K562 (cell line): ENCODE data around the gene SAMD4A. TPM values are rescaled to one million over a fixed set of nuclear protein-coding genes. Genes with fewer than 3 reads are reported as not detected.

Experiments
- ATAC-seq: fragments of 200-7000 bp; cut with Tn5 transposase; 3 replicates; pipeline ENCODE4 v1.9.1; 2020; ENCODE audit warnings: moderate library complexity
- BruUV-seq: library from RNA; stranded (reverse); fragments of 400-500 nt; replicated peaks from 2 replicates; lab custom pipeline; 2021; lab: Mats Ljungman, UMichigan
- CTCF ChIA-PET: fragments of 300-600 bp; formaldehyde crosslinking; extraction: SDS; loops from one replicate; lab custom pipeline; 2021; ENCODE audit warnings: low intra/inter-chr PET ratio; lab: Yijun Ruan, JAX
- POLR2A ChIA-PET: fragments of 300-600, 350-650 bp; sonication (Branson Sonifier 250); formaldehyde crosslinking; extraction: SDS; loops from one replicate; lab custom pipeline; 2021; ENCODE audit warnings: antibody characterized with exemption, inconsistent platforms; lab: Yijun Ruan, JAX
- DNase-seq, 4 experiments: peaks; one replicate each; pipeline versions ENCODE4 v3.0.0 to v3.0.0-alpha.2; 2011 to 2018; ENCODE audit warnings: low spot score in 3 of 4, mixed read lengths in 3 of 4; ENCODE audit errors: extremely low read depth in 1 of 4
- FAIRE-seq: peaks from 2 replicates; lab custom pipeline; 2011; peaks lifted over from hg19 to GRCh38; lab: Jason Lieb, UNC
- H2AFZ ChIP-seq: 2 replicates; pipeline ENCODE4 v1.6.0; 2011; ENCODE audit warnings: low read depth, low read length, control low read depth, inconsistent platforms
- H3K27ac ChIP-seq: fragments of 200-600 bp; 3 replicates; pipeline ENCODE4 v1.8.0; 2011; ENCODE audit warnings: low read depth, mild to moderate bottlenecking, control low read depth, inconsistent platforms, low read length, moderate library complexity, mixed read lengths; ENCODE audit errors: extremely low read depth
- H3K27me3 ChIP-seq, 2 experiments: fragments of 300-600 bp in 1 of 2; 2 replicates in 1 of 2; 3 replicates in 1 of 2; pipeline versions ENCODE4 v1.6.0 to v1.8.0; 2011; ENCODE audit warnings: inconsistent platforms in 2 of 2, low read length in 2 of 2, mild to moderate bottlenecking in 1 of 2, mixed read lengths in 1 of 2, moderate library complexity in 1 of 2; ENCODE audit not compliant: control insufficient read depth in 2 of 2, insufficient read depth in 2 of 2
- H3K36me3 ChIP-seq: fragments of 300-600 bp; 3 replicates; pipeline ENCODE4 v1.8.0; 2011; ENCODE audit warnings: mild to moderate bottlenecking, low read length, inconsistent platforms; ENCODE audit not compliant: control insufficient read depth, insufficient read depth
- H3K4me1 ChIP-seq, 2 experiments: fragments of 200-600 bp in 1 of 2; replicated peaks in 1 of 2; 2 replicates in 1 of 2; 3 replicates in 1 of 2; pipeline versions ENCODE4 v1.5.1 to v1.8.0; 2011; ENCODE audit warnings: inconsistent platforms in 2 of 2, low read length in 2 of 2, mild to moderate bottlenecking in 1 of 2, mixed read lengths in 1 of 2, moderate library complexity in 1 of 2; ENCODE audit not compliant: control insufficient read depth in 2 of 2, insufficient read depth in 2 of 2
- H3K4me2 ChIP-seq: 2 replicates; pipeline ENCODE4 v1.6.1; 2011; ENCODE audit warnings: low read length, control low read depth, inconsistent platforms, mixed read lengths; ENCODE audit not compliant: insufficient read depth
- H3K4me3 ChIP-seq: fragments of 200-600 bp; sonication (generic), shearing (Covaris generic); 2 replicates; pipeline ENCODE4 v1.5.1; 2016; ENCODE audit warnings: control low read depth, inconsistent platforms
- H3K79me2 ChIP-seq: fragments of 200-600 bp; 3 replicates; pipeline ENCODE4 v1.8.0; 2011; ENCODE audit warnings: low read length, inconsistent platforms; ENCODE audit not compliant: control insufficient read depth, insufficient read depth
- H3K9ac ChIP-seq, 2 experiments: 2 replicates each; pipeline versions ENCODE4 v1.6.0 to v1.6.1; 2011; ENCODE audit warnings: low read depth in 2 of 2, low read length in 2 of 2, control low read depth in 1 of 2, inconsistent platforms in 1 of 2, mild to moderate bottlenecking in 1 of 2, mixed read lengths in 1 of 2; ENCODE audit not compliant: insufficient read depth in 1 of 2
- H3K9me1 ChIP-seq: one replicate; pipeline ENCODE4 v1.6.0; 2011; ENCODE audit warnings: inconsistent platforms, mild to moderate bottlenecking, low read length, moderate library complexity; ENCODE audit not compliant: control insufficient read depth, insufficient read depth
- H3K9me3 ChIP-seq: replicated peaks from 2 replicates; pipeline ENCODE4 v1.5.1; 2011; ENCODE audit warnings: low read depth, low read length, inconsistent platforms; ENCODE audit not compliant: control insufficient read depth, insufficient read depth
- H4K20me1 ChIP-seq: replicated peaks from 2 replicates; pipeline ENCODE4 v1.6.1; 2011; ENCODE audit warnings: low read length, inconsistent platforms, mixed read lengths; ENCODE audit not compliant: control insufficient read depth, insufficient read depth
- BCOR ChIP-seq: fragments of 450-650 bp; IDR thresholded peaks from 2 replicates; pipeline ENCODE4 v1.6.1; 2016
- CHD4 ChIP-seq: fragments of 200-600 bp; sonication (generic); IDR thresholded peaks from 3 replicates; pipeline ENCODE4 v1.6.1; 2012; ENCODE audit warnings: low read depth, mild to moderate bottlenecking, mixed read lengths, low read length, inconsistent platforms; ENCODE audit not compliant: insufficient read depth, insufficient replicate concordance, poor library complexity, severe bottlenecking
- FOSL1 ChIP-seq: fragments of 200-800 bp; sonication (Bioruptor generic); conservative IDR thresholded peaks from 2 replicates; pipeline ENCODE4 v1.6.1; 2016; ENCODE audit warnings: missing genetic modification characterization, missing compliant biosample characterization
- FOXK2 ChIP-seq, 2 experiments: fragments of 450-650 bp; IDR thresholded peaks in 1 of 2; conservative IDR thresholded peaks in 1 of 2; 2 replicates each; pipeline ENCODE4 v1.6.1; 2016; ENCODE audit warnings: low read depth in 2 of 2, mild to moderate bottlenecking in 1 of 2
- GTF2F1 ChIP-seq: IDR thresholded peaks from 2 replicates; pipeline ENCODE4 v1.6.1; 2011; ENCODE audit warnings: low read depth, low read length, improper control_type of control experiment
- HIVEP1 ChIP-seq: fragments of 250-450 bp; sonication (Bioruptor Pico); IDR thresholded peaks from 2 replicates; pipeline ENCODE4 v1.4.0; 2020; ENCODE audit warnings: mild to moderate bottlenecking
- MECOM ChIP-seq: fragments of 250-450 bp; sonication (Bioruptor Pico); IDR thresholded peaks from 2 replicates; pipeline ENCODE4 v1.8.0; 2022; ENCODE audit warnings: inconsistent platforms
- NUFIP1 ChIP-seq: fragments of 450-650 bp; IDR thresholded peaks from 2 replicates; pipeline ENCODE4 v1.6.1; 2018; ENCODE audit not compliant: partially characterized antibody
- PCBP2 ChIP-seq: fragments of 200-400 bp; formaldehyde crosslinking; IDR thresholded peaks from 2 replicates; pipeline ENCODE4 v1.6.1; 2018; ENCODE audit warnings: low read length, low read depth, mild to moderate bottlenecking, moderate library complexity; ENCODE audit not compliant: poor library complexity, severe bottlenecking
- PRDM10 ChIP-seq: fragments of 450-650 bp; IDR thresholded peaks from 2 replicates; pipeline ENCODE4 v1.6.1; 2018; ENCODE audit not compliant: partially characterized antibody
- SNRNP70 ChIP-seq: fragments of 200-400 bp; formaldehyde crosslinking; optimal IDR thresholded peaks from 2 replicates; pipeline ENCODE3; 2017; ENCODE audit warnings: low read depth, low read length
- TSC22D4 ChIP-seq: fragments of 450-650 bp; IDR thresholded peaks from 2 replicates; pipeline ENCODE4 v1.6.1; 2016; ENCODE audit warnings: missing genetic modification characterization, missing biosample characterization, control low read depth
- ZNF639 ChIP-seq, 2 experiments: fragments of 200-800 bp in 1 of 2; sonication (Bioruptor generic) in 1 of 2; sonication (generic) in 1 of 2; formaldehyde crosslinking in 1 of 2; IDR thresholded peaks in 1 of 2; conservative IDR thresholded peaks in 1 of 2; 2 replicates each; pipeline versions ENCODE4 v1.5.0 to v1.6.1; 2016 to 2020; ENCODE audit warnings: missing compliant biosample characterization in 1 of 2, missing genetic modification characterization in 1 of 2, missing genetic modification reagents in 1 of 2
- ZNF668 ChIP-seq: fragments of 250-450 bp; sonication (Bioruptor Pico); IDR thresholded peaks from 2 replicates; pipeline ENCODE4 v1.8.0; 2022; ENCODE audit warnings: mild to moderate bottlenecking, inconsistent platforms
- ZNF699 ChIP-seq: fragments of 250-450 bp; sonication (Bioruptor Pico); IDR thresholded peaks from 2 replicates; pipeline ENCODE4 v1.8.0; 2021; ENCODE audit warnings: mild to moderate bottlenecking, moderate library complexity; ENCODE audit not compliant: insufficient replicate concordance
- ZNF717 ChIP-seq: fragments of 250-450 bp; sonication (Bioruptor Pico); IDR thresholded peaks from 2 replicates; pipeline ENCODE4 v1.5.0; 2021
- ZNF764 ChIP-seq: fragments of 250-450 bp; sonication (Bioruptor Pico); IDR thresholded peaks from 2 replicates; pipeline ENCODE4 v1.4.0; 2020; ENCODE audit warnings: low read depth, mild to moderate bottlenecking, moderate library complexity
- WGBS: fragments of 100-300 bp; shearing (Covaris generic); methylation state at CpG from one replicate; pipeline ENCODE4 v1.1.6; 2016; ENCODE audit warnings: low coverage, mixed read lengths; ENCODE audit not compliant: insufficient coverage; ENCODE audit errors: missing lambda C conversion rate; 5-methylcytosine and 5-hydroxymethylcytosine counted together
- in situ Hi-C: fragments of 300-500 bp; cut with MboI; formaldehyde crosslinking; loops from 4 replicates; pipeline ENCODE4 v1.15.0; 2018; ENCODE audit warnings: inconsistent platforms, mixed read lengths
- intact Hi-C: fragments of 100-400 bp; cut with micrococcal nuclease; formaldehyde crosslinking; loops from 2 replicates; pipeline ENCODE4 v1.14.2; 2022
- polyA plus RNA-seq, 8 experiments: library from polyadenylated mRNA; depleted of rRNA in 4 of 8; stranded (reverse) in 5 of 8; unstranded in 3 of 8; fragments of >200 nt; fragmentation: Nextera tagmentation in 2 of 8; fragmentation: Illumina TruSeq in 1 of 8; extraction: Ambion mirVana in 2 of 8; extraction: Trizol in 1 of 8; gene quantifications; 2 replicates each; pipeline versions ENCODE4 v1.2.1 to v1.2.3, GENCODE V29; 2011 to 2014; ENCODE audit warnings: inconsistent platforms in 1 of 8, missing spikeins in 1 of 8
- total RNA-seq, 7 experiments: library from RNA; depleted of rRNA in 6 of 7; stranded (reverse); fragments of >200 nt in 6 of 7; fragmentation: Illumina TruSeq in 2 of 7; extraction: Trizol in 2 of 7; gene quantifications; 2 replicates each; pipeline versions ENCODE4 v1.2.1 to v1.2.3, GENCODE V29; 2011 to 2021; ENCODE audit warnings: low replicate concordance in 1 of 7

Gene SAMD4A
- total and polyA plus RNA-seq, 9 of the 15 experiments (the other 6 are each of a cell fraction or from before 2014, with no cell fraction given) = 0.66 to 6.8 (median 3.3) TPM

GRCh38 chr14:54650331-54650958 lies 83.5 kb downstream of the SAMD4A start (continued):
- TF ChIP-seq PRDM10 = peak; percentile 51

GRCh38 chr14:54650959-54651351 lies 84.0 kb downstream of the SAMD4A start:
- ATAC-seq = no peak
- WGBS = 45% methylated on average over 4 of the region's 5 CpGs
- POLR2A ChIA-PET = no interaction called here
- no peak for TF ChIP-seq PCBP2
- TF ChIP-seq HIVEP1 (CRISPR knock-in tag) = no peak
- TF ChIP-seq ZNF764 = no peak
- TF ChIP-seq TSC22D4 = no peak
- no peak for TF ChIP-seq ZNF717 (CRISPR knock-in tag)
- no peak for TF ChIP-seq BCOR
- TF ChIP-seq ZNF639 (CRISPR knock-in tag; conservative IDR thresholded peaks at IDR 0.05 in 1 of 2, IDR thresholded peaks at IDR 0.05 in 1 of 2) = no peak
- TF ChIP-seq ZNF668 (CRISPR knock-in tag) = no peak
- no peak for TF ChIP-seq GTF2F1
- no peak for TF ChIP-seq MECOM
- no peak for TF ChIP-seq FOSL1
- TF ChIP-seq CHD4 = no peak
- TF ChIP-seq NUFIP1 = no peak
- no peak for TF ChIP-seq ZNF699
- no peak for TF ChIP-seq SNRNP70
- no peak for TF ChIP-seq FOXK2 (conservative IDR thresholded peaks at IDR 0.05 in 1 of 2, IDR thresholded peaks at IDR 0.05 in 1 of 2; ENCODE audit: low read depth in 2 of 2)

More at GRCh38 chr14:54650959-54651351, 84.0 kb downstream of the SAMD4A start:
- no peaks in the 10 kb centered on the region for H3K36me3 ChIP-seq
- intact Hi-C loops = no loop called here
- no peak overlapping the region for H3K9ac ChIP-seq
- in situ Hi-C loops = loop anchor here (5.0 kb wide), 1 partner anchor 34 kb away; no protein-coding TSS in a partner anchor
- H3K4me3 ChIP-seq = no peak overlapping the region
- no peaks in the 10 kb centered on the region for H3K27me3 ChIP-seq
- FAIRE-seq = no peak
- no TSS peak for BruUV-seq
- CTCF ChIA-PET = no interaction called here
- no peaks in the 10 kb centered on the region for H3K79me2 ChIP-seq
- no peak overlapping the region for H3K4me2 ChIP-seq
- H3K27ac ChIP-seq = no peak overlapping the region
- no peaks in the 10 kb centered on the region for H4K20me1 ChIP-seq
- no peaks in the 10 kb centered on the region for H3K9me1 ChIP-seq
- DNase-seq = no peak
- H3K9me3 ChIP-seq = no peaks in the 10 kb centered on the region
- H2AFZ ChIP-seq = no peak overlapping the region
- no peaks in the 10 kb centered on the region; a peak in 1 of 5 replicates for H3K4me1 ChIP-seq
